ENCODE results near the gene ANO8.

The ANO8 gene

GRCh38 chr19:17319473-17320238 lies 15.0 kb downstream of the ANO8 start:
- no peak overlapping the region for H3K9ac ChIP-seq (ENCODE audit: low read length)
- no peaks in the 10 kb centered on the region for H3K9me3 ChIP-seq (ENCODE audit: insufficient read depth, low read length)
- H3K79me2 ChIP-seq (ENCODE audit: insufficient read depth, low read length): no peaks in the 10 kb centered on the region
- H4K20me1 ChIP-seq (ENCODE audit: low read depth, low read length): no peaks in the 10 kb centered on the region
- TF ChIP-seq EZH2phosphoT487 (conservative IDR thresholded peaks at IDR 0.05; ENCODE audit: low read length): no peak
- no peak for TF ChIP-seq CTCF (IDR thresholded peaks at IDR 0.05; ENCODE audit: insufficient read depth, low read length, poor library complexity, severe bottlenecking)
- H3K4me3 ChIP-seq (ENCODE audit: insufficient read depth, low read length, poor library complexity, severe bottlenecking): no peak overlapping the region
- no peak overlapping the region for H3K27ac ChIP-seq (ENCODE audit: low read depth, low read length)
- H3K36me3 ChIP-seq (ENCODE audit: low read length): no peaks in the 10 kb centered on the region
- no peaks in the 10 kb centered on the region for H3K9me2 ChIP-seq (replicated peaks; ENCODE audit: insufficient read depth, low read length)
- H3K4me2 ChIP-seq (ENCODE audit: low read depth, low read length, poor library complexity, severe bottlenecking): no peak overlapping the region
- no peak overlapping the region for H2AFZ ChIP-seq (ENCODE audit: low read depth, low read length, severe bottlenecking)
- no peaks in the 10 kb centered on the region for H3K27me3 ChIP-seq (ENCODE audit: low read length)
- H3F3A ChIP-seq (ENCODE audit: insufficient read depth): no peaks in the 10 kb centered on the region

GRCh38 chr19:17318966-17319365 lies 15.7 kb downstream of the ANO8 start:
- Histone ChIP-seq H4K20me1 (ENCODE audit: low read depth, low read length) (no peaks in the 10 kb centered on the region), H3K9me3 (ENCODE audit: insufficient read depth, low read length) (no peaks in the 10 kb centered on the region), H3K9ac (ENCODE audit: low read length) (no peak overlapping the region), H3K27me3 (ENCODE audit: low read length) (no peaks in the 10 kb centered on the region), H2AFZ (ENCODE audit: low read depth, low read length, severe bottlenecking) (no peak overlapping the region), H3F3A (ENCODE audit: insufficient read depth) (no peaks in the 10 kb centered on the region), H3K4me2 (ENCODE audit: low read depth, low read length, poor library complexity, severe bottlenecking) (no peak overlapping the region), H3K27ac (ENCODE audit: low read depth, low read length) (no peak overlapping the region), H3K79me2 (ENCODE audit: insufficient read depth, low read length) (no peaks in the 10 kb centered on the region), H3K9me2 (replicated peaks; ENCODE audit: insufficient read depth, low read length) (no peaks in the 10 kb centered on the region), H3K4me3 (ENCODE audit: insufficient read depth, low read length, poor library complexity, severe bottlenecking) (no peak overlapping the region), H3K36me3 (ENCODE audit: low read length) (no peaks in the 10 kb centered on the region)
- no peak for TF ChIP-seq EZH2phosphoT487 (conservative IDR thresholded peaks at IDR 0.05; ENCODE audit: low read length)
- no peak for TF ChIP-seq CTCF (IDR thresholded peaks at IDR 0.05; ENCODE audit: insufficient read depth, low read length, poor library complexity, severe bottlenecking)

GRCh38 chr19:17314007-17314593 lies 20.6 kb downstream of the ANO8 start:
- Histone ChIP-seq H4K20me1 (ENCODE audit: low read depth, low read length) (no peaks in the 10 kb centered on the region), H3K36me3 (ENCODE audit: low read length) (no peaks in the 10 kb centered on the region)
- TF ChIP-seq CTCF (IDR thresholded peaks at IDR 0.05; ENCODE audit: insufficient read depth, low read length, poor library complexity, severe bottlenecking) (no peak), EZH2phosphoT487 (conservative IDR thresholded peaks at IDR 0.05; ENCODE audit: low read length) (no peak)

More at GRCh38 chr19:17314007-17314593, 20.6 kb downstream of the ANO8 start:
- no peak overlapping the region for H3K9ac ChIP-seq (ENCODE audit: low read length)
- H3K4me3 ChIP-seq (ENCODE audit: insufficient read depth, low read length, poor library complexity, severe bottlenecking): no peak overlapping the region
- H3K27me3 ChIP-seq (ENCODE audit: low read length): no peaks in the 10 kb centered on the region
- no peaks in the 10 kb centered on the region for H3F3A ChIP-seq (ENCODE audit: insufficient read depth)
- no peak overlapping the region for H2AFZ ChIP-seq (ENCODE audit: low read depth, low read length, severe bottlenecking)
- no peak overlapping the region for H3K4me2 ChIP-seq (ENCODE audit: low read depth, low read length, poor library complexity, severe bottlenecking)
- H3K27ac ChIP-seq (ENCODE audit: low read depth, low read length): no peak overlapping the region
- no peaks in the 10 kb centered on the region for H3K9me2 ChIP-seq (replicated peaks; ENCODE audit: insufficient read depth, low read length)
- peaks cover 34% of the 10 kb centered on the region for H3K79me2 ChIP-seq (ENCODE audit: insufficient read depth, low read length)
- H3K9me3 ChIP-seq (ENCODE audit: insufficient read depth, low read length): no peaks in the 10 kb centered on the region

All from SU-DHL-6 (cell line).